Mesothelial cell of epicardium (in vitro differentiated cells): ENCODE data around the gene RBM20. TPM values are rescaled to one million over a fixed set of nuclear protein-coding genes. Genes with fewer than 3 reads are reported as not detected.
A peak's percentile ranks its signal among the peaks of the same experiment; 100 is the strongest.
"Not testable (repeated sequence)": the region's sequence is repeated elsewhere in the genome, so short reads cannot be mapped to it uniquely, and the experiment has no call there.

Source experiments
- DNase-seq, 2 experiments: peaks; one replicate each; pipeline ENCODE4 v3.0.0; 2021; ENCODE audit warnings: low spot score in 2 of 2; ENCODE audit not compliant: unreplicated experiment in 2 of 2
- H3K27ac Mint-ChIP-seq: 2 replicates; pipeline ENCODE4 v1.8.0; 2021; ENCODE audit warnings: mixed read lengths
- H3K27me3 Mint-ChIP-seq: 2 replicates; pipeline ENCODE4 v1.8.0; 2021; ENCODE audit warnings: low read depth, mixed read lengths
- H3K36me3 Mint-ChIP-seq: 2 replicates; pipeline ENCODE4 v1.8.0; 2021; ENCODE audit warnings: mixed read lengths
- H3K4me1 Mint-ChIP-seq: 2 replicates; pipeline ENCODE4 v1.8.0; 2021; ENCODE audit warnings: mixed read lengths
- H3K4me3 Mint-ChIP-seq: 2 replicates; pipeline ENCODE4 v1.8.0; 2021; ENCODE audit warnings: mild to moderate bottlenecking, moderate library complexity, mixed read lengths
- H3K9me3 Mint-ChIP-seq: 2 replicates; pipeline ENCODE4 v1.8.0; 2021; ENCODE audit warnings: mixed read lengths
- CTCF ChIP-seq: fragments of 200-600 bp; sonication (generic); IDR thresholded peaks from one replicate; pipeline ENCODE4 v1.5.0; 2021; ENCODE audit warnings: antibody characterized with exemption; ENCODE audit not compliant: unreplicated experiment
- total RNA-seq: library from RNA; stranded (reverse); gene quantifications from 3 replicates; pipeline ENCODE4 v1.2.1, GENCODE V29; 2021

RBM20 gene
- total RNA-seq, 1 donor from 2014 or later: 23.3 TPM

- Mint-ChIP-seq H3K4me1 (peaks cover 35% of the 10 kb centered on the region), H3K9me3 (no peaks in the 10 kb centered on the region), H3K36me3 (no peaks in the 10 kb centered on the region), H3K27ac (peak overlapping the region; percentile 85), H3K4me3 (no peak overlapping the region), H3K27me3 (no peaks in the 10 kb centered on the region)
- no peak for TF ChIP-seq CTCF
- DNase-seq: no peak
Observed at GRCh38 chr10:110865186-110865808, 221.2 kb downstream of the RBM20 start.

GRCh38 chr10:110865809-110866482 is 221.8 kb downstream of the RBM20 start:
- TF ChIP-seq CTCF: no peak
- no peak for DNase-seq
- Mint-ChIP-seq H3K4me3 (no peak overlapping the region), H3K4me1 (peaks cover 36% of the 10 kb centered on the region), H3K27ac (peak overlapping the region; percentile 85), H3K9me3 (no peaks in the 10 kb centered on the region), H3K27me3 (no peaks in the 10 kb centered on the region), H3K36me3 (no peaks in the 10 kb centered on the region)

GRCh38 chr10:110867011-110867806 is 223.1 kb downstream of the RBM20 start:
- not testable (repeated sequence) for H3K36me3 Mint-ChIP-seq, H3K9me3 Mint-ChIP-seq, H3K27me3 Mint-ChIP-seq, DNase-seq, H3K4me3 Mint-ChIP-seq
- peaks cover 43% of the 10 kb centered on the region for H3K4me1 Mint-ChIP-seq
- peak overlapping the region; percentile 18 for H3K27ac Mint-ChIP-seq

GRCh38 chr10:110867807-110868465 is 223.8 kb downstream of the RBM20 start:
- no peaks in the 10 kb centered on the region for H3K9me3 Mint-ChIP-seq
- H3K27ac Mint-ChIP-seq: peak overlapping the region; percentile 8
- H3K36me3 Mint-ChIP-seq: no peaks in the 10 kb centered on the region
- TF ChIP-seq CTCF: no peak
- no peak overlapping the region for H3K4me3 Mint-ChIP-seq
- peaks cover 43% of the 10 kb centered on the region for H3K4me1 Mint-ChIP-seq
- no peaks in the 10 kb centered on the region for H3K27me3 Mint-ChIP-seq
- no peak for DNase-seq

GRCh38 chr10:110868981-110869380 is 224.8 kb downstream of the RBM20 start:
- TF ChIP-seq CTCF: no peak
- no peak for DNase-seq
- no peak overlapping the region for H3K27ac Mint-ChIP-seq
- no peaks in the 10 kb centered on the region for H3K36me3 Mint-ChIP-seq
- peaks cover 50% of the 10 kb centered on the region for H3K4me1 Mint-ChIP-seq
- H3K27me3 Mint-ChIP-seq: no peaks in the 10 kb centered on the region
- no peak overlapping the region for H3K4me3 Mint-ChIP-seq
- no peaks in the 10 kb centered on the region for H3K9me3 Mint-ChIP-seq
